GM12865 (cell line): ENCODE results near the gene ACSM2A.
"Not testable (repeated sequence)": the region's sequence is repeated elsewhere in the genome, so short reads cannot be mapped to it uniquely, and the experiment has no call there.

Source experiments
- DNase-seq: peaks from one replicate; pipeline ENCODE4 v3.0.0; 2010; ENCODE audit warnings: low read depth
- H3K4me3 ChIP-seq: 2 replicates; pipeline ENCODE4 v1.5.1; 2011; ENCODE audit warnings: mild to moderate bottlenecking, low read depth, low read length, control low read depth
- CTCF ChIP-seq: IDR thresholded peaks from 2 replicates; pipeline ENCODE4 v1.5.1; 2011; ENCODE audit warnings: low read length, control low read depth, low read depth, inconsistent platforms; ENCODE audit not compliant: insufficient read depth; ENCODE audit errors: missing control alignments

ACSM2A gene

GRCh38 chr16:20470732-20471131 lies 19.4 kb downstream of the ACSM2A start:
- H3K4me3 ChIP-seq, DNase-seq: not testable (repeated sequence)

DNA sequence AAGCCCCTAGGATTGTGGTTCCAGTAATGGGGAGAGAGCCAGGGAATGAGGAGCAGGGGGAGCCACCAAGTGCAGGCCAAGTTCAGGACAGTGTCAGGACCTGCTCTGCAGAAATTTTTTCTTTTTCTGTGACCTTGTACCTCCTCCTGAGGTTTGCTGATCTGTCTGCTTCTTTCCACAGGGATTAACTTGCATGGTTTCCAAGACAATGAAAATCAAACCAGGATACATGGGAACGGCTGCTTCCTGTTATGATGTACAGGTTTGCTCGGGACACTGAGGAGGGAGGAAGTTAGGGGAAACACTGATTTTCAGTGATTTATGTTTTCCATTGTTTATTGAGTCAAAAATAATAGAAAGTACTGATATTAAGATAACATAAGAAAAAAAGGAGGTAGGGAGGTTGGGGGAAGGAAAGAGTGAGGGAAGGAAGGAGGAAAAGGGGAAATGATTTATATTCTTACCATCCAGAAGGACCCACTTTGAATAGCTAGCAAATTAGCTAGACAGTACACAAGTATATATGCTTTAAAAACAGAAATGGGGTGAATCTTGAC lies 25.9 kb downstream of the ACSM2A start:
- not testable (repeated sequence) for DNase-seq, H3K4me3 ChIP-seq

DNA sequence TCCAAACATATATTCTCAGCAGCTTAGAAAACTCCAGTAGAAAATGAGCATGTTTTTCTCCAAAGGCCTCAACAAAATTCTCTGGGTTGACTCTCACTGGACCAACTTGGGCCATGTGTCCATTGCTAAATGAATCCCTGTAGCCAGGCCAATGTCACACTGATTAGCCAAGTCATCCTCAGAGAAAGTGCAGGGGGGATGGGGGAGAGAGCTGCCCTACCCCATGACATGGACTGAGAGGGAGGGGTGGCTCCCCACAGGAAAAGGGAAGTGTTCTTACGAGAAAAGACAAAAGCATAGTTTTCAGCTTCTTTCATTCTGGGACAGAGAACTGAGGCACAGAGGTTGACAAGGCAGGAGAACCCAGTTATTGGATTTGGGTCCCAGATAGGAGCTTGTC lies 32.7 kb downstream of the ACSM2A start:
- not testable (repeated sequence) for DNase-seq, H3K4me3 ChIP-seq

GRCh38 chr16:20484726-20485125 lies 33.4 kb downstream of the ACSM2A start:
- no peak for DNase-seq
- TF ChIP-seq CTCF: no peak
- no peak overlapping the region for H3K4me3 ChIP-seq

- no peak overlapping the region for H3K4me3 ChIP-seq
- no peak for DNase-seq
- no peak for TF ChIP-seq CTCF
These were observed 34.1 kb downstream of the ACSM2A start for GRCh38 chr16:20485408-20485807.

DNA sequence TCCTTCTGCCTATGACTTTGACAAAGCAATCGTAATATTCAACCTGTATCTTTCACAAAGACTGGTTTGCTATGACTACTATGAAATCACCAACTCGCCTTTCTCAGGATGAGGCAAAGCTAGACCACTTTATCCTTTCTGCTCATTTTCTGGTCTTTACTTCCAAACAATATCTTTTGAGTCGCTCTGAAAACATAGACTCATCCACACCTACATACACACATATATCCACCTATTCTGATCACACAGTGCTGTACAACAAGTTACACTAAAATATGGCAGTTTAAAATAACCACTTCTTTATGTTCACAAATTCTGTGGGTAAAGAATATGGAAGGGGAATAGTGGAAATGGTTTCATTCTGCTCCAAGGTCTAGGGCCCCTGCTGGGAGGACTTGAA lies 39.7 kb downstream of the ACSM2A start:
- DNase-seq, H3K4me3 ChIP-seq: not testable (repeated sequence)

GRCh38 chr16:20491448-20491847 lies 40.1 kb downstream of the ACSM2A start:
- not testable (repeated sequence) for DNase-seq, H3K4me3 ChIP-seq

- H3K4me3 ChIP-seq: no peak overlapping the region
- DNase-seq: no peak
- TF ChIP-seq CTCF: no peak
These were observed 53.1 kb downstream of the ACSM2A start for GRCh38 chr16:20504418-20504817.

DNA sequence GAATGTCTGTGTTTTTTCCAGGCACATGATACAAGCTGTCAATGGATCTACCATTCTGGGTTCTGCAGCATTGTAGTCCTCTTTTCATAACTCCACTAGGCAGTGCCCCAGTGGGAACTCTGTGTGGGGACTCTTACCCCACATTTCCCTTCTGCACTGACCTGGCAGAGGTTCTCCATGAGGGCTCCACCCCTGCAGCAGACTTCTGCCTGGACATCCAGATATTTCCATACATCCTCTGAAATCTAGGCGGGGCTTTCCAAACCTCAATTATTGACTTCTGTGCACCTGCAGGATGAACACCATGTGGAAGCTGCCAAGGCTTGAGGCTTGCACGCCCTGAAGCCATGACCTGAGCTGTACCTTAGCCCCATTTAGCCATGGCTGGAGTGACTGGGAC lies 56.0 kb downstream of the ACSM2A start:
- TF ChIP-seq CTCF: no peak
- DNase-seq: no peak
- no peak overlapping the region for H3K4me3 ChIP-seq

- H3K4me3 ChIP-seq: no peak overlapping the region
- no peak for TF ChIP-seq CTCF
- no peak for DNase-seq
These were observed 59.0 kb downstream of the ACSM2A start for GRCh38 chr16:20510323-20510722.
